OCI-M2 (cell line): ENCODE data around the gene ABCG1.

Experiments
- DNase-seq: peaks from one replicate; lab custom pipeline; 2025; ENCODE audit not compliant: unreplicated experiment; lab: John Stamatoyannopoulos, UW

ABCG1 gene

GRCh38 chr21:42231756-42232155 lies 12.8 kb downstream of the ABCG1 start:
- DNase-seq: no peak

- no peak for DNase-seq
Measured at GRCh38 chr21:42232176-42232825, 13.4 kb downstream of the ABCG1 start.

GRCh38 chr21:42233067-42233961 lies 14.4 kb downstream of the ABCG1 start:
- DNase-seq: no peak

GRCh38 chr21:42234041-42234440 lies 15.1 kb downstream of the ABCG1 start:
- DNase-seq: no peak

GRCh38 chr21:42234464-42235241 lies 15.7 kb downstream of the ABCG1 start:
- no peak for DNase-seq

- no peak for DNase-seq
Measured at GRCh38 chr21:42235593-42235992, 16.7 kb downstream of the ABCG1 start.

GRCh38 chr21:42236014-42236413 lies 17.1 kb downstream of the ABCG1 start:
- no peak for DNase-seq

- no peak for DNase-seq
Measured at GRCh38 chr21:42236693-42237092, 17.8 kb downstream of the ABCG1 start.

GRCh38 chr21:42237161-42237560 lies 18.2 kb downstream of the ABCG1 start:
- no peak for DNase-seq

- DNase-seq: no peak
Measured at GRCh38 chr21:42237577-42237976, 18.6 kb downstream of the ABCG1 start.

- no peak for DNase-seq
Measured at GRCh38 chr21:42238185-42238934, 19.4 kb downstream of the ABCG1 start.

- DNase-seq: no peak
Measured at GRCh38 chr21:42239556-42239955, 20.6 kb downstream of the ABCG1 start.

GRCh38 chr21:42239973-42240372 lies 21.0 kb downstream of the ABCG1 start:
- no peak for DNase-seq

- no peak for DNase-seq
Measured at GRCh38 chr21:42242611-42243010, 23.7 kb downstream of the ABCG1 start.

- DNase-seq: no peak
Measured at GRCh38 chr21:42243026-42243425, 24.1 kb downstream of the ABCG1 start.

GRCh38 chr21:42245331-42246193 lies 26.6 kb downstream of the ABCG1 start:
- no peak for DNase-seq

GRCh38 chr21:42247716-42248115 lies 28.8 kb downstream of the ABCG1 start:
- DNase-seq: no peak

GRCh38 chr21:42248241-42248640 lies 29.3 kb downstream of the ABCG1 start:
- no peak for DNase-seq

- DNase-seq: no peak
Measured at GRCh38 chr21:42248783-42249597, 30.1 kb downstream of the ABCG1 start.
